Aorta (tissue), 5 donors: Measurements from ENCODE around the gene BTG4. TPM values are rescaled to one million over a fixed set of nuclear protein-coding genes. Genes with fewer than 3 reads are reported as not detected.
A peak's percentile ranks its signal among the peaks of the same experiment; 100 is the strongest.

Experiments used
- ATAC-seq: fragments of 200-7000 bp; cut with Tn5 transposase; one replicate; pipeline ENCODE4 v1.9.1; 2022; ENCODE audit warnings: moderate library complexity; ENCODE audit not compliant: low FRiP score
- DNase-seq, 2 donors: peaks; one replicate each; pipeline ENCODE4 v3.0.0-alpha.2; 2020
- H3K27ac ChIP-seq, 2 donors: one replicate each; pipeline ENCODE4 v1.5.1; 2013; ENCODE audit warnings: low read length in 2 of 2, mild to moderate bottlenecking in 2 of 2, moderate library complexity in 2 of 2, control low read depth in 1 of 2, inconsistent platforms in 1 of 2, low read depth in 1 of 2
- H3K27me3 ChIP-seq, 2 donors: one replicate each; pipeline ENCODE4 v1.6.1; 2013; ENCODE audit warnings: control low read depth in 1 of 2, low read length in 1 of 2, mild to moderate bottlenecking in 1 of 2, moderate library complexity in 1 of 2; ENCODE audit not compliant: insufficient read depth in 2 of 2, control insufficient read depth in 1 of 2
- H3K36me3 ChIP-seq, 2 donors: one replicate each; pipeline ENCODE4 v1.6.1; 2013; ENCODE audit warnings: control low read depth in 1 of 2, low read length in 1 of 2, mild to moderate bottlenecking in 1 of 2; ENCODE audit not compliant: insufficient read depth in 2 of 2, control insufficient read depth in 1 of 2
- H3K4me1 ChIP-seq, 2 donors: one replicate each; pipeline ENCODE4 v1.6.1; 2013; ENCODE audit warnings: low read length in 2 of 2, control low read depth in 1 of 2, mild to moderate bottlenecking in 1 of 2, moderate library complexity in 1 of 2; ENCODE audit not compliant: insufficient read depth in 2 of 2, control insufficient read depth in 1 of 2
- H3K4me3 ChIP-seq, 2 donors: one replicate each; pipeline ENCODE4 v1.5.1; 2013; ENCODE audit warnings: low read length in 2 of 2, control low read depth in 1 of 2, mild to moderate bottlenecking in 1 of 2
- H3K9me3 ChIP-seq: one replicate; pipeline ENCODE4 v1.6.1; 2013; ENCODE audit warnings: mild to moderate bottlenecking, low read length; ENCODE audit not compliant: control insufficient read depth
- WGBS, 2 donors: extraction: QIAGEN DNeasy Blood & Tissue Kit; methylation state at CpG; one replicate each; pipeline ENCODE4 v1.1.7; 2013; 5-methylcytosine and 5-hydroxymethylcytosine counted together
- intact Hi-C, 2 donors: fragments of 100-400 bp; cut with DNase I; formaldehyde crosslinking; loops; one replicate each; pipeline versions ENCODE4 v1.14.2 to v1.15.0; 2022
- long read RNA-seq, 2 donors: library from polyadenylated mRNA; unstranded; transcript quantifications; one replicate each; pipeline ENCODE4 v2.0.0, GENCODE V29; 2020 to 2021
- polyA plus RNA-seq, 2 donors: library from polyadenylated mRNA; stranded (reverse); fragments of 200-250 nt; gene quantifications; one replicate each; pipeline ENCODE4 v1.2.3, GENCODE V29; 2013
- total RNA-seq, 2 donors: library from RNA; stranded (reverse); fragmentation: NEBNext Ultra II Directional; extraction: Animal tissue kit (Norgen Biotek cat#: 25700); gene quantifications; one replicate each; pipeline ENCODE4 v1.2.1, GENCODE V29; 2021
- donor health status: healthy with polysubstance abuse.
- donor health status: Bipolar disorder and iron deficiency.
- donor health status: DM: no; HTN: no; CAD: no.
- donor health status: DM: no; HTN: no; CAD: no.
- donor health status: DM: yes; HTN: yes; CAD: no.

Gene BTG4
- total RNA-seq (not detected), polyA plus RNA-seq (not detected)
- long read RNA-seq, donor 1 = 0 reads
- long read RNA-seq, donor 2 = 0 reads

- no peaks in the 10 kb centered on the region for H3K36me3 ChIP-seq
- H3K4me1 ChIP-seq = no peaks in the 10 kb centered on the region
- 4 to 5% methylated on average over 63 to 90 of the region's 90 CpGs for WGBS, 2 donors
- no peaks in the 10 kb centered on the region for H3K9me3 ChIP-seq
- intact Hi-C loops = no loop called here
- ATAC-seq (peak; percentile 52), DNase-seq (peak in 1 of 2 donors; percentile 75)
- H3K27ac ChIP-seq = no peak within 1 kb of the TSS
- peak within 1 kb of the TSS; percentile 30 to 42 for H3K4me3 ChIP-seq
- H3K27me3 ChIP-seq = no peaks in the 10 kb centered on the region
These were observed at the start of gene BTG4 for GRCh38 chr11:111512296-111513239. TSS of gene BTG4 (minus strand) at chr11:111512386. CDS start at chr11:111498776, 13,610 bp downstream.

GRCh38 chr11:111561791-111562325 is 49.7 kb upstream of the BTG4 start:
- intact Hi-C loops = no loop called here

GRCh38 chr11:111561306-111561705 is 49.1 kb upstream of the BTG4 start:
- 80 to 82% methylated on average over 3 of the region's 3 CpGs for WGBS, 2 donors
- ATAC-seq (no peak), DNase-seq (no peak)
- Histone ChIP-seq H3K27ac (no peak overlapping the region), H3K9me3 (no peaks in the 10 kb centered on the region), H3K27me3 (no peaks in the 10 kb centered on the region), H3K4me3 (no peak overlapping the region), H3K36me3 (peaks cover 2% of the 10 kb centered on the region in 2 donors), H3K4me1 (no peaks in the 10 kb centered on the region)
- intact Hi-C loops = no loop called here

More at GRCh38 chr11:111561791-111562325, 49.7 kb upstream of the BTG4 start:
- Histone ChIP-seq H3K36me3 (peaks cover 2% of the 10 kb centered on the region in 2 donors), H3K27me3 (no peaks in the 10 kb centered on the region), H3K27ac (no peak overlapping the region), H3K4me1 (no peaks in the 10 kb centered on the region), H3K4me3 (no peak overlapping the region), H3K9me3 (no peaks in the 10 kb centered on the region)
- DNase-seq (no peak), ATAC-seq (no peak)
- WGBS, 2 donors = 61 to 94% methylated on average over 3 of the region's 3 CpGs

- intact Hi-C loops = no loop called here
- WGBS, 2 donors = 84 to 96% methylated on average over 3 of the region's 3 CpGs
These were observed 48.6 kb upstream of the BTG4 start for GRCh38 chr11:111560800-111561199.

GRCh38 chr11:111559800-111560464 is 47.7 kb upstream of the BTG4 start:
- Histone ChIP-seq H3K4me3 (no peak overlapping the region), H3K27me3 (no peaks in the 10 kb centered on the region), H3K9me3 (no peaks in the 10 kb centered on the region), H3K36me3 (peaks cover 2% of the 10 kb centered on the region in 2 donors), H3K4me1 (no peaks in the 10 kb centered on the region), H3K27ac (peak overlapping the region in 1 of 2 donors; percentile 25)
- WGBS, 2 donors = 67 to 69% methylated on average over 11 of the region's 11 CpGs
- DNase-seq (no peak), ATAC-seq (no peak)
- intact Hi-C loops = no loop called here

More at GRCh38 chr11:111560800-111561199, 48.6 kb upstream of the BTG4 start:
- Histone ChIP-seq H3K4me1 (no peaks in the 10 kb centered on the region), H3K36me3 (peaks cover 2% of the 10 kb centered on the region in 2 donors), H3K9me3 (no peaks in the 10 kb centered on the region), H3K27me3 (no peaks in the 10 kb centered on the region), H3K27ac (no peak overlapping the region), H3K4me3 (no peak overlapping the region)
- no peak for DNase-seq
- ATAC-seq = no peak

GRCh38 chr11:111557425-111558111 is 45.4 kb upstream of the BTG4 start:
- intact Hi-C loops = no loop called here
- DNase-seq (no peak), ATAC-seq (no peak)
- peaks cover 2% of the 10 kb centered on the region in 2 donors for H3K36me3 ChIP-seq
- peak overlapping the region; percentile 36 to 55 for H3K27ac ChIP-seq
- WGBS, 2 donors = 8 to 15% methylated on average over 5 of the region's 5 CpGs
- peaks cover 0 to 2% of the 10 kb centered on the region in 2 donors for H3K4me1 ChIP-seq
- H3K4me3 ChIP-seq = no peak overlapping the region
- no peaks in the 10 kb centered on the region for H3K9me3 ChIP-seq
- no peaks in the 10 kb centered on the region for H3K27me3 ChIP-seq

- Histone ChIP-seq H3K4me1 (peaks cover 0 to 2% of the 10 kb centered on the region in 2 donors), H3K9me3 (no peaks in the 10 kb centered on the region), H3K27ac (no peak overlapping the region), H3K4me3 (no peak overlapping the region), H3K27me3 (no peaks in the 10 kb centered on the region), H3K36me3 (peaks cover 0 to 2% of the 10 kb centered on the region in 2 donors)
- intact Hi-C loops = no loop called here
- DNase-seq (no peak), ATAC-seq (no peak)
These were observed 43.1 kb upstream of the BTG4 start for GRCh38 chr11:111555255-111555654.

GRCh38 chr11:111554532-111554931 is 42.3 kb upstream of the BTG4 start:
- peaks cover 0 to 2% of the 10 kb centered on the region in 2 donors for H3K4me1 ChIP-seq
- no peaks in the 10 kb centered on the region for H3K27me3 ChIP-seq
- no peak overlapping the region for H3K27ac ChIP-seq
- no peak for ATAC-seq
- intact Hi-C loops = no loop called here
- H3K9me3 ChIP-seq = no peaks in the 10 kb centered on the region
- H3K36me3 ChIP-seq = peaks cover 0 to 2% of the 10 kb centered on the region in 2 donors
- no peak for DNase-seq
- H3K4me3 ChIP-seq = no peak overlapping the region
